WTC11 (cell line): ENCODE measurements around the gene TSC22D2. TPM values are rescaled to one million over a fixed set of nuclear protein-coding genes. Genes with fewer than 3 reads are reported as not detected.

Experiments used
- ATAC-seq: fragments of 200-7000 bp; cut with Tn5 transposase; 2 replicates; pipeline ENCODE4 v1.10.0; 2021; ENCODE audit warnings: mild to moderate bottlenecking, moderate library complexity
- CTCF ChIA-PET: fragments of 300-600 bp; sonication (Branson Sonifier 250); formaldehyde crosslinking; loops from one replicate; lab custom pipeline; 2021; ENCODE audit warnings: antibody characterized with exemption; lab: Charles Lee
- POLR2A ChIA-PET: fragments of 350-600 bp; sonication (Branson Sonifier 250); formaldehyde crosslinking; loops from one replicate; lab custom pipeline; 2021; ENCODE audit warnings: antibody characterized with exemption; lab: Charles Lee
- DNase-seq: peaks from one replicate; pipeline ENCODE4 v3.0.0; 2021; ENCODE audit warnings: low spot score
- H3K27ac Mint-ChIP-seq: 2 replicates; pipeline ENCODE4 v1.8.0; 2021; ENCODE audit warnings: mixed read lengths
- H3K27me3 Mint-ChIP-seq: 2 replicates; pipeline ENCODE4 v1.8.0; 2021; ENCODE audit warnings: low read depth, mild to moderate bottlenecking, moderate library complexity, mixed read lengths
- H3K36me3 Mint-ChIP-seq: 2 replicates; pipeline ENCODE4 v1.8.0; 2021; ENCODE audit warnings: mixed read lengths
- H3K4me1 Mint-ChIP-seq: 2 replicates; pipeline ENCODE4 v1.8.0; 2022; ENCODE audit warnings: mixed read lengths
- H3K4me3 Mint-ChIP-seq: 2 replicates; pipeline ENCODE4 v1.8.0; 2021; ENCODE audit warnings: mild to moderate bottlenecking, moderate library complexity, mixed read lengths
- H3K9me3 Mint-ChIP-seq: 2 replicates; pipeline ENCODE4 v1.8.0; 2021; ENCODE audit warnings: mixed read lengths
- CBFB ChIP-seq: sonication (generic); formaldehyde crosslinking; IDR thresholded peaks from 2 replicates; pipeline ENCODE4 v1.8.1; 2022; ENCODE audit warnings: mild to moderate bottlenecking, low read depth, missing genetic modification reagents
- CREB1 ChIP-seq: sonication (generic); formaldehyde crosslinking; IDR thresholded peaks from 2 replicates; pipeline ENCODE4 v1.8.0; 2023; ENCODE audit warnings: mild to moderate bottlenecking, missing genetic modification reagents
- GRHL2 ChIP-seq: fragments of 250-450 bp; sonication (Bioruptor Pico); IDR thresholded peaks from 2 replicates; pipeline ENCODE4 v1.8.0; 2022; ENCODE audit warnings: mild to moderate bottlenecking, moderate library complexity; ENCODE audit not compliant: insufficient replicate concordance, severe bottlenecking
- JUN ChIP-seq: sonication (generic); formaldehyde crosslinking; IDR thresholded peaks from 2 replicates; pipeline ENCODE4 v1.8.0; 2023; ENCODE audit warnings: mild to moderate bottlenecking, missing genetic modification reagents
- MYBL2 ChIP-seq: sonication (generic); formaldehyde crosslinking; IDR thresholded peaks from 2 replicates; pipeline ENCODE4 v1.8.1; 2023; ENCODE audit warnings: mild to moderate bottlenecking, moderate library complexity, missing genetic modification reagents
- NR1H2 ChIP-seq: sonication (generic); formaldehyde crosslinking; IDR thresholded peaks from 2 replicates; pipeline ENCODE4 v1.9.0; 2021; ENCODE audit warnings: mild to moderate bottlenecking, moderate library complexity, missing genetic modification reagents
- OVOL2 ChIP-seq: fragments of 250-450 bp; sonication (Bioruptor Pico); IDR thresholded peaks from 2 replicates; pipeline ENCODE4 v1.9.0; 2021; ENCODE audit warnings: mild to moderate bottlenecking, borderline replicate concordance
- RORB ChIP-seq: fragments of 250-450 bp; sonication (Bioruptor Pico); IDR thresholded peaks from 2 replicates; pipeline ENCODE4 v1.9.0; 2021; ENCODE audit warnings: mild to moderate bottlenecking
- SP1 ChIP-seq: sonication (generic); formaldehyde crosslinking; conservative IDR thresholded peaks from 2 replicates; pipeline ENCODE4 v1.8.1; 2022; ENCODE audit warnings: missing genetic modification reagents
- ZBTB21 ChIP-seq: sonication (generic); formaldehyde crosslinking; IDR thresholded peaks from 2 replicates; pipeline ENCODE4 v1.8.1; 2023; ENCODE audit warnings: mild to moderate bottlenecking, missing genetic modification reagents, borderline replicate concordance
- ZBTB43 ChIP-seq: sonication (generic); formaldehyde crosslinking; IDR thresholded peaks from 2 replicates; pipeline ENCODE4 v1.8.1; 2023; ENCODE audit warnings: mild to moderate bottlenecking, missing genetic modification reagents
- ZNF396 ChIP-seq: fragments of 250-450 bp; sonication (Bioruptor Pico); IDR thresholded peaks from 2 replicates; pipeline ENCODE4 v1.8.0; 2021; ENCODE audit warnings: mild to moderate bottlenecking, moderate library complexity, borderline replicate concordance
- ZNF532 ChIP-seq: fragments of 250-450 bp; sonication (Bioruptor Pico); IDR thresholded peaks from 2 replicates; pipeline ENCODE4 v1.9.0; 2021; ENCODE audit warnings: mild to moderate bottlenecking, borderline replicate concordance
- total RNA-seq: library from RNA; stranded (reverse); gene quantifications from 3 replicates; pipeline ENCODE4 v1.2.3, GENCODE V29; 2021
- TF ChIP-seq, protein P1 (sequence below): sonication (generic); formaldehyde crosslinking; IDR thresholded peaks from 2 replicates; pipeline ENCODE4 v1.8.0; 2022; ENCODE audit warnings: mild to moderate bottlenecking, missing genetic modification reagents
- TF ChIP-seq, protein P2 (sequence below): fragments of 250-450 bp; sonication (Bioruptor Pico); conservative IDR thresholded peaks from 2 replicates; pipeline ENCODE4 v1.9.0; 2021; ENCODE audit warnings: mild to moderate bottlenecking
- TF ChIP-seq, protein P3 (sequence below): sonication (generic); formaldehyde crosslinking; IDR thresholded peaks from 2 replicates; pipeline ENCODE4 v1.8.0; 2022; ENCODE audit warnings: mild to moderate bottlenecking, missing genetic modification reagents
- TF ChIP-seq, protein P4 (sequence below): sonication (generic); formaldehyde crosslinking; IDR thresholded peaks from 2 replicates; pipeline ENCODE4 v1.8.1; 2023; ENCODE audit warnings: mild to moderate bottlenecking, missing genetic modification reagents, borderline replicate concordance

The TSC22D2 gene
- total RNA-seq, 1 experiment from 2014 or later, result 24.0 TPM

DNA sequence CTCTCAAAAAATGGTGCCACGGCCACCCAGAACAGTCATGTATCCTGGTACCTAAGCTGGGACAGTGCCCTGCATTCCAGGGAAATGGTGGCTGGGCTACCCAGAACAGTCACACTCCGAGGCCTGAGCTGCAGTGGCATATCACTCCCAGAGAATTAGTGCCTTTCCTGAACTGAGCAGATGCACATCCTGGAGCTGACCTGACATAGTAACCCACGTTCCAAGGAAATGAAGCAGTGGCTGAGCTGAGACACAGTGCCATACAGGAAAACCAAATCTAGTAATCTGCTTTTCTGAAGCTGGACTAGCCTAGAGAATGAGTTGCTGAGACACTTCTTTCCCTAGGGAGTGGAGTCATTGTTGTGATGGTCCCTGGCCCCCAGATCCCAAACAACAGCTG lies 96.4 kb downstream of the TSC22D2 start (continued):
- TF ChIP-seq JUN (CRISPR knock-in tag) (no peak), CBFB (CRISPR knock-in tag) (no peak)
- TF ChIP-seq, protein P1, sequence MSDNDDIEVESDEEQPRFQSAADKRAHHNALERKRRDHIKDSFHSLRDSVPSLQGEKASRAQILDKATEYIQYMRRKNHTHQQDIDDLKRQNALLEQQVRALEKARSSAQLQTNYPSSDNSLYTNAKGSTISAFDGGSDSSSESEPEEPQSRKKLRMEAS (CRISPR knock-in tag), result no peak

GRCh38 chr3:150508401-150508800 lies 100.3 kb downstream of the TSC22D2 start:
- ATAC-seq, result no peak
- H3K27me3 Mint-ChIP-seq, result no peaks in the 10 kb centered on the region; the same call in none of the 2 replicates
- ChIA-PET CTCF (no interaction called here), POLR2A (no interaction called here)
- H3K36me3 Mint-ChIP-seq, result no peaks in the 10 kb centered on the region
- H3K9me3 Mint-ChIP-seq, result peaks cover 11% of the 10 kb centered on the region; the same call in 1 of the 2 replicates
- DNase-seq, result no peak
- no peak overlapping the region for H3K4me3 Mint-ChIP-seq
- no peak for TF ChIP-seq MYBL2 (CRISPR knock-in tag)
- TF ChIP-seq, protein P2, sequence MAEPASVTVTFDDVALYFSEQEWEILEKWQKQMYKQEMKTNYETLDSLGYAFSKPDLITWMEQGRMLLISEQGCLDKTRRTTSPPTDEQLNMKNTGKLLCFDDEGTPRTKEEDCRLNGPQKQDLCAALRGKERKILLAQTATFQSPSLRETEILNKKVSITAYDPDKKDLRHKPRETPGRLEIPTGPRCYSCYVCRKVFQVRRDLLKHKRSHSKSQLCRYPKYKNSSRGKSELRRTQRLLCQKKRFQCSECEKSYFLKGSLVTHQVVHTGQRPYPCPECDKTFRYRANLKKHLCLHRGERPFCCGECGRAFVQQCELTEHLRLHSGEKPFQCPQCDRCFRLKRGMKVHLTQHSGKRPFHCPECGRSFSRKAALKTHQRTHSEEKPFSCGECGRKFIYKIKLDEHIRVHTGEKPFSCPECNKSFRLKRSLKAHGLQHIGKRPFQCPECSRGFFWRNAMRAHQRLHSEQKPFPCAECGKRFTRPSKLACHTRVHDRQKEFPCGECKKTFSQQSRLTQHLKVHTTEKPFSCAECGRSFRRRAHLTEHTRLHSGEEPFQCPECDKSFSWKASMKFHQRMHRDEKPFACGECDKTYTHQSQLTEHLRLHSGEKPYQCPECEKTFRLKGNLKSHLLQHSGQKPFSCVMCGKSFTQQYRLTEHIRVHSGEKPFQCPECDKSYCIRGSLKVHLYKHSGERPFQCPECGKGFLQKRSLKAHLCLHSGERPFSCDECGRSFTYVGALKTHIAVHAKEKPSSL (CRISPR knock-in tag), result no peak
- no peak overlapping the region for H3K27ac Mint-ChIP-seq
- H3K4me1 Mint-ChIP-seq, result peaks cover 23% of the 10 kb centered on the region

DNA sequence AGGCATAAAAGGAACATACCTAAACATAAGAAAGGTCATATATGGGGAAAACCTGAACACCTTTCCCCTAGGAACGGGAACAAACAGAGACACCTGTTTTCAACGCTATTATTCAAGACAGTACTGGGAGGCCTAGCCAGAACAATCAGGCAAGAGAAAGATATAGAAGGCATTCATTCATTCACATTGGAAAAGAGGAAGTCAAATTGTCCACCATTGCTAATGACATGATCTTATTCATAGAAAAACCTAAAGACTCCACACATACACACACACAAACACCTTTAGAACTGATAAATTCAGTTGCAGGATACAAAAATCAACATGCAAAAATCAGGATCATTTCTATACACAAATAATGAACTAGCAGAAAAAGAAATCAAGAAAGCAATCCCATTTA lies 101.7 kb downstream of the TSC22D2 start:
- Mint-ChIP-seq H3K27ac (no peak overlapping the region), H3K4me3 (no peak overlapping the region), H3K9me3 (peaks cover 11% of the 10 kb centered on the region; the same call in 1 of the 2 replicates), H3K36me3 (no peaks in the 10 kb centered on the region), H3K4me1 (peaks cover 23% of the 10 kb centered on the region), H3K27me3 (no peaks in the 10 kb centered on the region; the same call in none of the 2 replicates)
- POLR2A ChIA-PET, result no interaction called here
- ATAC-seq (no peak), DNase-seq (no peak)
- CTCF ChIA-PET, result no interaction called here
- TF ChIP-seq GRHL2 (CRISPR knock-in tag), result no peak
- TF ChIP-seq ZNF396 (CRISPR knock-in tag), result no peak
- TF ChIP-seq, protein P3, sequence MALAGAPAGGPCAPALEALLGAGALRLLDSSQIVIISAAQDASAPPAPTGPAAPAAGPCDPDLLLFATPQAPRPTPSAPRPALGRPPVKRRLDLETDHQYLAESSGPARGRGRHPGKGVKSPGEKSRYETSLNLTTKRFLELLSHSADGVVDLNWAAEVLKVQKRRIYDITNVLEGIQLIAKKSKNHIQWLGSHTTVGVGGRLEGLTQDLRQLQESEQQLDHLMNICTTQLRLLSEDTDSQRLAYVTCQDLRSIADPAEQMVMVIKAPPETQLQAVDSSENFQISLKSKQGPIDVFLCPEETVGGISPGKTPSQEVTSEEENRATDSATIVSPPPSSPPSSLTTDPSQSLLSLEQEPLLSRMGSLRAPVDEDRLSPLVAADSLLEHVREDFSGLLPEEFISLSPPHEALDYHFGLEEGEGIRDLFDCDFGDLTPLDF (CRISPR knock-in tag), result no peak
- no peak for TF ChIP-seq NR1H2 (CRISPR knock-in tag)
- no peak for TF ChIP-seq ZBTB21 (CRISPR knock-in tag)
- TF ChIP-seq, protein P4, sequence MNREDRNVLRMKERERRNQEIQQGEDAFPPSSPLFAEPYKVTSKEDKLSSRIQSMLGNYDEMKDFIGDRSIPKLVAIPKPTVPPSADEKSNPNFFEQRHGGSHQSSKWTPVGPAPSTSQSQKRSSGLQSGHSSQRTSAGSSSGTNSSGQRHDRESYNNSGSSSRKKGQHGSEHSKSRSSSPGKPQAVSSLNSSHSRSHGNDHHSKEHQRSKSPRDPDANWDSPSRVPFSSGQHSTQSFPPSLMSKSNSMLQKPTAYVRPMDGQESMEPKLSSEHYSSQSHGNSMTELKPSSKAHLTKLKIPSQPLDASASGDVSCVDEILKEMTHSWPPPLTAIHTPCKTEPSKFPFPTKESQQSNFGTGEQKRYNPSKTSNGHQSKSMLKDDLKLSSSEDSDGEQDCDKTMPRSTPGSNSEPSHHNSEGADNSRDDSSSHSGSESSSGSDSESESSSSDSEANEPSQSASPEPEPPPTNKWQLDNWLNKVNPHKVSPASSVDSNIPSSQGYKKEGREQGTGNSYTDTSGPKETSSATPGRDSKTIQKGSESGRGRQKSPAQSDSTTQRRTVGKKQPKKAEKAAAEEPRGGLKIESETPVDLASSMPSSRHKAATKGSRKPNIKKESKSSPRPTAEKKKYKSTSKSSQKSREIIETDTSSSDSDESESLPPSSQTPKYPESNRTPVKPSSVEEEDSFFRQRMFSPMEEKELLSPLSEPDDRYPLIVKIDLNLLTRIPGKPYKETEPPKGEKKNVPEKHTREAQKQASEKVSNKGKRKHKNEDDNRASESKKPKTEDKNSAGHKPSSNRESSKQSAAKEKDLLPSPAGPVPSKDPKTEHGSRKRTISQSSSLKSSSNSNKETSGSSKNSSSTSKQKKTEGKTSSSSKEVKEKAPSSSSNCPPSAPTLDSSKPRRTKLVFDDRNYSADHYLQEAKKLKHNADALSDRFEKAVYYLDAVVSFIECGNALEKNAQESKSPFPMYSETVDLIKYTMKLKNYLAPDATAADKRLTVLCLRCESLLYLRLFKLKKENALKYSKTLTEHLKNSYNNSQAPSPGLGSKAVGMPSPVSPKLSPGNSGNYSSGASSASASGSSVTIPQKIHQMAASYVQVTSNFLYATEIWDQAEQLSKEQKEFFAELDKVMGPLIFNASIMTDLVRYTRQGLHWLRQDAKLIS (CRISPR knock-in tag), result no peak
- no peak for TF ChIP-seq RORB (CRISPR knock-in tag)
- TF ChIP-seq JUN (CRISPR knock-in tag), result no peak
- no peak for TF ChIP-seq CREB1
- TF ChIP-seq SP1 (CRISPR knock-in tag), result no peak
- TF ChIP-seq ZNF532 (CRISPR knock-in tag), result no peak
- TF ChIP-seq ZBTB43 (CRISPR knock-in tag), result no peak
- no peak for TF ChIP-seq OVOL2 (CRISPR knock-in tag)
